Esophagus squamous epithelium (tissue), 4 donors: ENCODE measurements around the gene FOXI1.

Experiments used
- CTCF ChIP-seq, 6 experiments: fragments of 450-650 bp in 4 of 6; fragments of 200-600 bp in 2 of 6; sonication (generic) in 2 of 6; IDR thresholded peaks; one replicate each; pipeline ENCODE4 v1.5.1; 2016 to 2019; ENCODE audit warnings: antibody characterized with exemption in 6 of 6, mild to moderate bottlenecking in 4 of 6, moderate library complexity in 4 of 6
- POLR2A ChIP-seq, 4 donors: fragments of 450-650 bp; IDR thresholded peaks; one replicate each; pipeline ENCODE4 v1.6.1; 2017; ENCODE audit warnings: antibody characterized with exemption in 4 of 4, mild to moderate bottlenecking in 4 of 4, moderate library complexity in 3 of 4

GRCh38 chr5:170152767-170153166 is 47.1 kb downstream of the FOXI1 start:
- TF ChIP-seq CTCF (IDR thresholded peaks at IDR 0.05) (no peak), POLR2A (IDR thresholded peaks at IDR 0.05) (no peak)
